Heart right ventricle (tissue), 16 donors: ENCODE results near the gene VN1R5. TPM values are rescaled to one million over a fixed set of nuclear protein-coding genes. Genes with fewer than 3 reads are reported as not detected.

Source experiments
- ATAC-seq, 8 donors: fragments of 200-7000 bp; cut with Tn5 transposase; one replicate each; pipeline ENCODE4 v1.9.1; 2020; ENCODE audit warnings: mild to moderate bottlenecking in 8 of 8, moderate library complexity in 8 of 8, moderate number of reproducible peaks in 1 of 8
- DNase-seq, 2 donors: peaks; one replicate each; pipeline ENCODE4 v3.0.0-alpha.2; 2020
- H3K27ac ChIP-seq, 10 donors: fragments of 200-600 bp; sonication (generic) in 2 of 10; one replicate each; pipeline versions ENCODE4 v1.5.0 to v1.8.0; 2020 to 2022; ENCODE audit warnings: mild to moderate bottlenecking in 3 of 10
- H3K27me3 ChIP-seq, 7 donors: fragments of 200-600 bp; one replicate each; pipeline ENCODE4 v1.8.0; 2021 to 2022; ENCODE audit warnings: mild to moderate bottlenecking in 2 of 7
- H3K36me3 ChIP-seq, 9 donors: fragments of 200-600 bp; sonication (generic) in 1 of 9; one replicate each; pipeline versions ENCODE4 v1.5.0 to v1.8.0; 2020 to 2022; ENCODE audit warnings: mild to moderate bottlenecking in 2 of 9
- H3K4me1 ChIP-seq, 9 donors: fragments of 200-600 bp; sonication (generic) in 1 of 9; one replicate each; pipeline versions ENCODE4 v1.5.0 to v1.8.0; 2020 to 2022; ENCODE audit warnings: mild to moderate bottlenecking in 4 of 9
- H3K4me3 ChIP-seq, 10 donors: fragments of 200-600 bp; sonication (generic) in 2 of 10; one replicate each; pipeline versions ENCODE4 v1.5.0 to v1.8.0; 2020 to 2022; ENCODE audit warnings: mild to moderate bottlenecking in 7 of 10, moderate library complexity in 2 of 10
- H3K9me3 ChIP-seq, 11 donors: fragments of 200-600 bp in 10 of 11; sonication (generic) in 2 of 11; one replicate each; pipeline versions ENCODE4 v1.5.0 to v1.8.0; 2013 to 2022; ENCODE audit warnings: mild to moderate bottlenecking in 2 of 11, control low read depth in 1 of 11, moderate library complexity in 1 of 11
- CTCF ChIP-seq, 9 donors: fragments of 200-600 bp; sonication (generic) in 2 of 9; IDR thresholded peaks; one replicate each; pipeline versions ENCODE4 v1.5.0 to v1.8.0; 2021 to 2022; ENCODE audit warnings: antibody characterized with exemption in 9 of 9, mild to moderate bottlenecking in 5 of 9, moderate library complexity in 1 of 9
- WGBS, 2 donors: extraction: QIAGEN DNeasy Blood & Tissue Kit; methylation state at CpG; one replicate each; pipeline ENCODE4 v1.1.7; 2013; ENCODE audit warnings: inconsistent platforms in 1 of 2; 5-methylcytosine and 5-hydroxymethylcytosine counted together
- intact Hi-C, 10 donors: fragments of 100-400 bp; cut with DNase I; formaldehyde crosslinking; loops; one replicate each; pipeline versions ENCODE4 v1.11.1 to v1.14.2; 2022
- polyA plus RNA-seq, 2 donors: library from polyadenylated mRNA; stranded (reverse); fragments of 200-250 nt; gene quantifications; one replicate each; pipeline ENCODE4 v1.2.3, GENCODE V29; 2013
- total RNA-seq, 10 donors: library from RNA; stranded (reverse); fragmentation: NEBNext Ultra II Directional in 3 of 10; extraction: Animal tissue kit (Norgen Biotek cat#: 25700) in 3 of 10; gene quantifications; one replicate each; pipeline versions ENCODE4 v1.2.1 to v1.2.4, GENCODE V29; 2021 to 2023
- donor health status: Arrhythmogenic right ventricular cardiomyopathy.
- donor health status: ischemic (EF 13 %, LVEDD 7.1; RV severe dilation, severe dysfunction).
- donor health status: healthy with polysubstance abuse.
- donor health status: DM: no; HTN: yes; CAD: no.
- donor health status: DM: no; HTN: no; CAD: no.
- donor health status: ischemic (EF 25% LVEDD 6.9; RV normal size, moderate dysfunction).
- donor health status: ischemic (EF 25% LVEDD 5.7; RV mildly dilated, moderate dysfunction).
- donor health status: healthy.
- donor health status: DM: yes; HTN: yes; CAD: no.
- donor health status: Ischemic cardiomyopathy.
- donor health status: ischemic (EF 35%, LVEDD 5.7; RV mildly dilated, moderate dysfunction).
- donor health status: nonischemic (EF 11% LVEDD 7.7; RV severe dilation, severe dysfunction).
- donor health status: DM: yes; HTN: yes; CAD: no.
- donor health status: PGD.
- donor health status: ischemic (EF 29% LVEDD 5.4; RV normal size, mild dysfunction).
- donor health status: nonischemic (EF 23%, LVEDD 6.1; RV moderate dilation, normal function).

The VN1R5 gene
- total and polyA plus RNA-seq, 12 donors, result not detected

GRCh38 chr1:247266053-247266452, 10.2 kb downstream of the VN1R5 start:
- Histone ChIP-seq H3K27ac (no peak overlapping the region), H3K4me3 (no peak overlapping the region), H3K9me3 (peaks cover 0 to 51% (median 11%) of the 10 kb centered on the region in 11 donors), H3K27me3 (no peaks in the 10 kb centered on the region), H3K4me1 (no peaks in the 10 kb centered on the region), H3K36me3 (no peaks in the 10 kb centered on the region)
- intact Hi-C loops, result no loop called here
- no peak for DNase-seq
- TF ChIP-seq CTCF (IDR thresholded peaks at IDR 0.05), result no peak
- WGBS, 2 donors, result 79 to 83% methylated on average over 5 of the region's 5 CpGs
- no peak for ATAC-seq

GRCh38 chr1:247268390-247269045, 12.6 kb downstream of the VN1R5 start:
- no peaks in the 10 kb centered on the region for H3K36me3 ChIP-seq
- DNase-seq (no peak), ATAC-seq (no peak)
- no peak for TF ChIP-seq CTCF (IDR thresholded peaks at IDR 0.05)
- H3K4me3 ChIP-seq, result no peak overlapping the region
- H3K9me3 ChIP-seq, result peaks cover 0 to 40% (median 8%) of the 10 kb centered on the region in 11 donors
- H3K4me1 ChIP-seq, result no peaks in the 10 kb centered on the region
- H3K27me3 ChIP-seq, result no peaks in the 10 kb centered on the region
- 78 to 93% methylated on average over 2 of the region's 2 CpGs for WGBS, 2 donors
- no peak overlapping the region for H3K27ac ChIP-seq
- intact Hi-C loops, result no loop called here

GRCh38 chr1:247269133-247269532, 13.3 kb downstream of the VN1R5 start:
- no peak for DNase-seq
- Histone ChIP-seq H3K27me3 (no peaks in the 10 kb centered on the region), H3K9me3 (peaks cover 0 to 34% (median 4%) of the 10 kb centered on the region in 11 donors), H3K4me1 (no peaks in the 10 kb centered on the region), H3K4me3 (no peak overlapping the region), H3K27ac (no peak overlapping the region), H3K36me3 (no peaks in the 10 kb centered on the region)
- intact Hi-C loops, result no loop called here
- no peak for TF ChIP-seq CTCF (IDR thresholded peaks at IDR 0.05)
- ATAC-seq, result no peak

GRCh38 chr1:247270003-247270402, 14.1 kb downstream of the VN1R5 start:
- no peak for TF ChIP-seq CTCF (IDR thresholded peaks at IDR 0.05)
- H3K9me3 ChIP-seq, result peaks cover 0 to 29% (median 4%) of the 10 kb centered on the region in 11 donors
- H3K27ac ChIP-seq, result no peak overlapping the region
- no peaks in the 10 kb centered on the region for H3K27me3 ChIP-seq
- H3K4me3 ChIP-seq, result no peak overlapping the region
- no peaks in the 10 kb centered on the region for H3K36me3 ChIP-seq
- DNase-seq (no peak), ATAC-seq (no peak)
- no peaks in the 10 kb centered on the region for H3K4me1 ChIP-seq
- intact Hi-C loops, result no loop called here
- WGBS, 2 donors, result 46 to 77% methylated on average over 1 of the region's 1 CpG
